ENCODE results near the gene UQCRC2. TPM values are rescaled to one million over a fixed set of nuclear protein-coding genes. Genes with fewer than 3 reads are reported as not detected.
"Not testable (repeated sequence)": the region's sequence is repeated elsewhere in the genome, so short reads cannot be mapped to it uniquely, and the experiment has no call there.

The UQCRC2 gene
- total RNA-seq (150 and 155 TPM in 2 replicates), polyA plus RNA-seq (76.3 and 84.3 TPM in 2 replicates), polyA minus RNA-seq (73.3 and 112 TPM in 2 replicates)
- 159 TPM for total RNA-seq (2013)

DNA sequence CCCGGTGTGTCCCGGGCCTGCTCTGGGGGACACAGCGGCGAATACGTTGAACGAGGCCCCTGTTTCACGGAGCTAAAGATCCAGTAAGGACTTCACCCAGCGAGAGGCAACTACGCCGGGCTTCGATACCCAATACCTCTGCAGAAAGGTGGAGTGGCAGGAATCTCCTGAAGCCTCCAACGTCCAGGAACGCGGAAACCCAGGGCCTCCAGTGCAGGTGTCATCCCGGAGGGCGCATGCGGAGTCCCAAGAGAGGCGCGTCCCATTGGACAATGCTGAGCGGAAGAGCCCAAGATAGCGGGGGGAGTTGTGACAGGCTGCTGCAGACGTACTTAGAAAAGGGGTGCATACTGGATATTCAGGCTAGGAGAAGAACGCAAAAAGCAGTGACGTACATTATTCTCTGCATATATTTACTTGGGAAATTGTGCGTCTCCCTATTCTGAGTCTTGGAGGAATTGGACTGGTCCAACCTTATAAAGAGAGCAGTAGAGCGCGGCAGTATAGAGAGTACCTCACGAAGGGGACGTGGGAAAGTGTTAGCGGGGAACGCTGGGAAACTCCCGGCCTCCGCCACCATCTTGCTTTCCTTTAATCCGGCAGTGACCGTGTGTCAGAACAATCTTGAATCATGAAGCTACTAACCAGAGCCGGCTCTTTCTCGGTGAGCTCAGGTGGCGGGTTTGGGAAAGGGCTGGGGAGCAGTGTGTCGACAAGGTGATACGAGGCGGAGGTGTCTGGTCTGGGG, at the start of gene UQCRC2:
UQCRC2 (plus strand) TSS at position 569 of the 748 bp plus-strand sequence; CDS start at position 632, 63 bp downstream.
- under 1% methylated on average over 40 of the region's 41 CpGs for WGBS (ENCODE audit: insufficient coverage)
- Histone ChIP-seq H3K9ac (ENCODE audit: low read length) (peak within 1 kb of the TSS; percentile 97), H4K20me1 (ENCODE audit: control insufficient read depth, insufficient read depth, low read length, poor library complexity, severe bottlenecking) (peaks cover 23% of the 10 kb centered on the region), H3K36me3 (replicated peaks in 1 of 2; ENCODE audit: control extremely low read depth in 1 of 2, control insufficient read depth in 1 of 2, extremely low read depth in 1 of 2, insufficient read depth in 2 of 2, low read length in 1 of 2) (peaks cover 1 to 10% of the 10 kb centered on the region in 2 experiments), H3K27me3 (replicated peaks in 1 of 4; ENCODE audit: control extremely low read depth in 1 of 4, control insufficient read depth in 3 of 4, insufficient read depth in 4 of 4, low read length in 3 of 4) (no peaks in the 10 kb centered on the region), H3K4me2 (replicated peaks; ENCODE audit: low read depth, low read length, poor library complexity, severe bottlenecking) (peak within 1 kb of the TSS; percentile 74), H3K27ac (ENCODE audit: low read length in 2 of 2) (peak within 1 kb of the TSS; percentile 88 to 97), H3K4me1 (ENCODE audit: control insufficient read depth in 2 of 2, insufficient read depth in 2 of 2, low read length in 2 of 2) (peaks cover 34 to 45% of the 10 kb centered on the region in 2 donors), H3K4me3 (ENCODE audit: control extremely low read depth in 1 of 5, extremely low read depth in 1 of 5, insufficient read depth in 1 of 5, low read depth in 2 of 5, low read length in 4 of 5) (peak within 1 kb of the TSS; percentile 74 to 100 (median 97)), H2AFZ (ENCODE audit: insufficient read depth, low read depth, low read length, poor library complexity, severe bottlenecking) (peak within 1 kb of the TSS; percentile 82), H3K9me3 (ENCODE audit: control extremely low read depth in 1 of 3, control insufficient read depth in 2 of 3, insufficient read depth in 1 of 3, low read length in 2 of 3) (no peaks in the 10 kb centered on the region), H3K79me2 (ENCODE audit: control insufficient read depth, insufficient read depth, low read length) (peaks cover 94% of the 10 kb centered on the region)
- intact Hi-C loops (cut with micrococcal nuclease): loop anchor here (1.0 to 5.0 kb wide), 7 partner anchors 54 to 1644 kb away; partner anchors contain the start of genes LDAF1, METTL9, NDUFAB1 and POLR3E
- H3K4me3 Mint-ChIP-seq: peak within 1 kb of the TSS; percentile 98
- no peak for TF ChIP-seq EZH2 (IDR thresholded peaks at IDR 0.05; ENCODE audit: borderline replicate concordance, insufficient read depth, low read depth, low read length, poor library complexity, severe bottlenecking)
- TF ChIP-seq, protein P1, sequence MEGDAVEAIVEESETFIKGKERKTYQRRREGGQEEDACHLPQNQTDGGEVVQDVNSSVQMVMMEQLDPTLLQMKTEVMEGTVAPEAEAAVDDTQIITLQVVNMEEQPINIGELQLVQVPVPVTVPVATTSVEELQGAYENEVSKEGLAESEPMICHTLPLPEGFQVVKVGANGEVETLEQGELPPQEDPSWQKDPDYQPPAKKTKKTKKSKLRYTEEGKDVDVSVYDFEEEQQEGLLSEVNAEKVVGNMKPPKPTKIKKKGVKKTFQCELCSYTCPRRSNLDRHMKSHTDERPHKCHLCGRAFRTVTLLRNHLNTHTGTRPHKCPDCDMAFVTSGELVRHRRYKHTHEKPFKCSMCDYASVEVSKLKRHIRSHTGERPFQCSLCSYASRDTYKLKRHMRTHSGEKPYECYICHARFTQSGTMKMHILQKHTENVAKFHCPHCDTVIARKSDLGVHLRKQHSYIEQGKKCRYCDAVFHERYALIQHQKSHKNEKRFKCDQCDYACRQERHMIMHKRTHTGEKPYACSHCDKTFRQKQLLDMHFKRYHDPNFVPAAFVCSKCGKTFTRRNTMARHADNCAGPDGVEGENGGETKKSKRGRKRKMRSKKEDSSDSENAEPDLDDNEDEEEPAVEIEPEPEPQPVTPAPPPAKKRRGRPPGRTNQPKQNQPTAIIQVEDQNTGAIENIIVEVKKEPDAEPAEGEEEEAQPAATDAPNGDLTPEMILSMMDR (IDR thresholded peaks at IDR 0.05): no peak
- POLR2A ChIA-PET: interaction anchor here (0.6 to 1.0 kb wide), 2 partner anchors 142 to 345 kb away, joined by 3 read pairs; no protein-coding TSS in a partner anchor
- ATAC-seq (ENCODE audit: low read depth) (peak; percentile 91), DNase-seq (peak; percentile 96)
- peak within 1 kb of the TSS; percentile 97 for H3K27ac Mint-ChIP-seq
- H3K4me1 Mint-ChIP-seq: peaks cover 65% of the 10 kb centered on the region
- no peaks in the 10 kb centered on the region for H3K27me3 Mint-ChIP-seq
- no peaks in the 10 kb centered on the region for H3K9me3 Mint-ChIP-seq (ENCODE audit: insufficient read depth)
- CTCF ChIA-PET: interaction anchor here (0.6 to 2.3 kb wide), 6 partner anchors 46 to 368 kb away, joined by 3 to 13 read pairs (median 4); no protein-coding TSS in a partner anchor

DNA sequence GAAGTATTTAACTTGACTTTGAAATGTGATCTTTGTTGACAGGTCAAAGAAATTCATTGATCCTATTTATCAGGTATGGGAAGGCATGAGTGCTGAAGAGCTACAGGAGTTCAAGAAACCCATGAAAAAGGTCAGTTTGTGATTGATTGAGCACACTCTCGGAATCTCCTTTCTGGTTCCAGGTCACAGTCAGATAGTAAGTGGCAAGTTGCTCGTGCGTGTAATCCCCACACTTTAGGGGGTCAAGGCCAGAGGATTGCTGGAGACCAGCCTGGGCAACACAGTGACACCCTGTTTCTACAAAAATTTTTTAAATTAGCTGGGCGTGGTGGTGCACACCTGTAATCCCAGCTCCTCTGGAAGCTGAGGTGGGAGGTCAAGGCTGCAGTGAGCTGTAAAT, 20.5 kb upstream of the UQCRC2 start:
- WGBS (ENCODE audit: insufficient coverage): 67% methylated on average over 1 of the region's 4 CpGs
- H3K27me3 Mint-ChIP-seq; ATAC-seq (ENCODE audit: low read depth): not testable (repeated sequence)

DNA sequence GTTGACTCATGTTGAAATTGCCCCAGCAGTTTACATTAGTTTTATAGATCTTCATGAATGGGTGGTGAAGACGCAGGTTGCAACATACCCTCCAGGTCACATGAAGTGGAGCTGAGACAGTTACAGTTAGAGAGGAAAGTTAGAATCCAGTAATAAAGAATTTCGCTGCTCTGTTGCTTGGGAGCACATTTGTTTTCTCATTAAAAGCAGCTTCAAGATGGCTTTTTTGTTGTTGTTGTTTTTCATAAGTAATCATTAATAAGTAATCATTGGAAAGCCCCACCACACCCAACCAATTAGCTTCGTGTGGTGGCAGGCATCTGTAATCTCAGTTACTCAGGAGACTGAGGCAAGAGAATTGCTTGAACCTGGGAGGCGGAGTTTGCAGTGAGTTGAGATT, 19.8 kb upstream of the UQCRC2 start:
- intact Hi-C loops (cut with micrococcal nuclease); H3K9me3 Mint-ChIP-seq (ENCODE audit: insufficient read depth); H3K36me3 ChIP-seq (replicated peaks in 1 of 2; ENCODE audit: control extremely low read depth in 1 of 2, control insufficient read depth in 1 of 2, extremely low read depth in 1 of 2, insufficient read depth in 2 of 2, low read length in 1 of 2); H3K27ac ChIP-seq (ENCODE audit: low read length in 2 of 2); H3K4me1 Mint-ChIP-seq; H3K27ac Mint-ChIP-seq; CTCF ChIA-PET; H3K9ac ChIP-seq (ENCODE audit: low read length); H2AFZ ChIP-seq (ENCODE audit: insufficient read depth, low read depth, low read length, poor library complexity, severe bottlenecking); DNase-seq; H3K27me3 Mint-ChIP-seq; ATAC-seq (ENCODE audit: low read depth); H3K4me1 ChIP-seq (ENCODE audit: control insufficient read depth in 2 of 2, insufficient read depth in 2 of 2, low read length in 2 of 2); H3K27me3 ChIP-seq (replicated peaks in 1 of 4; ENCODE audit: control extremely low read depth in 1 of 4, control insufficient read depth in 3 of 4, insufficient read depth in 4 of 4, low read length in 3 of 4); POLR2A ChIA-PET; H3K4me2 ChIP-seq (replicated peaks; ENCODE audit: low read depth, low read length, poor library complexity, severe bottlenecking); H4K20me1 ChIP-seq (ENCODE audit: control insufficient read depth, insufficient read depth, low read length, poor library complexity, severe bottlenecking); H3K9me3 ChIP-seq (ENCODE audit: control extremely low read depth in 1 of 3, control insufficient read depth in 2 of 3, insufficient read depth in 1 of 3, low read length in 2 of 3); H3K4me3 ChIP-seq (ENCODE audit: control extremely low read depth in 1 of 5, extremely low read depth in 1 of 5, insufficient read depth in 1 of 5, low read depth in 2 of 5, low read length in 4 of 5); H3K79me2 ChIP-seq (ENCODE audit: control insufficient read depth, insufficient read depth, low read length); H3K4me3 Mint-ChIP-seq: not testable (repeated sequence)
- no CpG with 5 or more reads among the region's 4 CpGs for WGBS (ENCODE audit: insufficient coverage)

More for the DNA sequence above, 20.5 kb upstream of the UQCRC2 start:
- H3K4me3 ChIP-seq (ENCODE audit: control extremely low read depth in 1 of 5, extremely low read depth in 1 of 5, insufficient read depth in 1 of 5, low read depth in 2 of 5, low read length in 4 of 5); H4K20me1 ChIP-seq (ENCODE audit: control insufficient read depth, insufficient read depth, low read length, poor library complexity, severe bottlenecking); POLR2A ChIA-PET; CTCF ChIA-PET; H3K36me3 ChIP-seq (replicated peaks in 1 of 2; ENCODE audit: control extremely low read depth in 1 of 2, control insufficient read depth in 1 of 2, extremely low read depth in 1 of 2, insufficient read depth in 2 of 2, low read length in 1 of 2); H3K9me3 Mint-ChIP-seq (ENCODE audit: insufficient read depth); H3K27me3 ChIP-seq (replicated peaks in 1 of 4; ENCODE audit: control extremely low read depth in 1 of 4, control insufficient read depth in 3 of 4, insufficient read depth in 4 of 4, low read length in 3 of 4); H3K9me3 ChIP-seq (ENCODE audit: control extremely low read depth in 1 of 3, control insufficient read depth in 2 of 3, insufficient read depth in 1 of 3, low read length in 2 of 3); H3K9ac ChIP-seq (ENCODE audit: low read length); H3K79me2 ChIP-seq (ENCODE audit: control insufficient read depth, insufficient read depth, low read length); H3K4me1 Mint-ChIP-seq; H3K4me1 ChIP-seq (ENCODE audit: control insufficient read depth in 2 of 2, insufficient read depth in 2 of 2, low read length in 2 of 2); H2AFZ ChIP-seq (ENCODE audit: insufficient read depth, low read depth, low read length, poor library complexity, severe bottlenecking); intact Hi-C loops (cut with micrococcal nuclease); DNase-seq; H3K4me2 ChIP-seq (replicated peaks; ENCODE audit: low read depth, low read length, poor library complexity, severe bottlenecking); H3K4me3 Mint-ChIP-seq; H3K27ac Mint-ChIP-seq; H3K27ac ChIP-seq (ENCODE audit: low read length in 2 of 2): not testable (repeated sequence)
